Measurements from ENCODE around the gene DMAP1.
"Not testable (repeated sequence)": the region's sequence is repeated elsewhere in the genome, so short reads cannot be mapped to it uniquely, and the experiment has no call there.

Gene DMAP1

GRCh38 chr1:44213222-44214112 lies at the start of gene DMAP1:
Gene DMAP1, plus strand, starts transcription at chr1:44213471. Its CDS starts 283 bp downstream, at chr1:44213754.
- in situ Hi-C loops (cut with MboI; ENCODE audit: low sequenced_read_pairs) = no loop called here

- in situ Hi-C loops (cut with MboI; ENCODE audit: low sequenced_read_pairs) = no loop called here
These were observed 44.7 kb upstream of the DMAP1 start for GRCh38 chr1:44168520-44169098.

GRCh38 chr1:44170281-44170823 lies 42.9 kb upstream of the DMAP1 start:
- in situ Hi-C loops (cut with MboI; ENCODE audit: low sequenced_read_pairs) = no loop called here

GRCh38 chr1:44174630-44175029 lies 38.6 kb upstream of the DMAP1 start:
- in situ Hi-C loops (cut with MboI; ENCODE audit: low sequenced_read_pairs) = no loop called here

GRCh38 chr1:44200336-44200735 lies 12.9 kb upstream of the DMAP1 start:
- in situ Hi-C loops (cut with MboI; ENCODE audit: low sequenced_read_pairs) = no loop called here

- in situ Hi-C loops (cut with MboI; ENCODE audit: low sequenced_read_pairs) = not testable (repeated sequence)
These were observed 6.7 kb upstream of the DMAP1 start for GRCh38 chr1:44206545-44206944.

GRCh38 chr1:44208226-44208625 lies 5.0 kb upstream of the DMAP1 start:
- in situ Hi-C loops (cut with MboI; ENCODE audit: low sequenced_read_pairs) = no loop called here

GRCh38 chr1:44210595-44210994 lies 2.7 kb upstream of the DMAP1 start:
- in situ Hi-C loops (cut with MboI; ENCODE audit: low sequenced_read_pairs) = no loop called here

- in situ Hi-C loops (cut with MboI; ENCODE audit: low sequenced_read_pairs) = no loop called here
These were observed 683 bp upstream of the DMAP1 start for GRCh38 chr1:44212355-44213221.

- in situ Hi-C loops (cut with MboI; ENCODE audit: low sequenced_read_pairs) = no loop called here
These were observed 4.6 kb downstream of the DMAP1 start for GRCh38 chr1:44217809-44218410.

- in situ Hi-C loops (cut with MboI; ENCODE audit: low sequenced_read_pairs) = no loop called here
These were observed 5.4 kb downstream of the DMAP1 start for GRCh38 chr1:44218503-44219300.

GRCh38 chr1:44219301-44219626 lies 6.0 kb downstream of the DMAP1 start:
- in situ Hi-C loops (cut with MboI; ENCODE audit: low sequenced_read_pairs) = no loop called here

GRCh38 chr1:44220001-44220751 lies 6.9 kb downstream of the DMAP1 start:
- in situ Hi-C loops (cut with MboI; ENCODE audit: low sequenced_read_pairs) = no loop called here

- in situ Hi-C loops (cut with MboI; ENCODE audit: low sequenced_read_pairs) = no loop called here
These were observed 7.5 kb downstream of the DMAP1 start for GRCh38 chr1:44220755-44221154.

- in situ Hi-C loops (cut with MboI; ENCODE audit: low sequenced_read_pairs) = no loop called here
These were observed 8.5 kb downstream of the DMAP1 start for GRCh38 chr1:44221769-44222168.

- in situ Hi-C loops (cut with MboI; ENCODE audit: low sequenced_read_pairs) = no loop called here
These were observed 9.3 kb downstream of the DMAP1 start for GRCh38 chr1:44222397-44223186.

GRCh38 chr1:44223187-44223610 lies 9.9 kb downstream of the DMAP1 start:
- in situ Hi-C loops (cut with MboI; ENCODE audit: low sequenced_read_pairs) = no loop called here

GRCh38 chr1:44225761-44226160 lies 12.5 kb downstream of the DMAP1 start:
- in situ Hi-C loops (cut with MboI; ENCODE audit: low sequenced_read_pairs) = no loop called here

- in situ Hi-C loops (cut with MboI; ENCODE audit: low sequenced_read_pairs) = no loop called here
These were observed 13.9 kb downstream of the DMAP1 start for GRCh38 chr1:44227211-44227610.
